Measurements from ENCODE around the gene MAP3K10. TPM values are rescaled to one million over a fixed set of nuclear protein-coding genes. Genes with fewer than 3 reads are reported as not detected.
A peak's percentile ranks its signal among the peaks of the same experiment; 100 is the strongest.
"Not testable (repeated sequence)": the region's sequence is repeated elsewhere in the genome, so short reads cannot be mapped to it uniquely, and the experiment has no call there.

MAP3K10 gene
- total RNA-seq, 1 donor from 2014 or later, result 31.4 TPM

GRCh38 chr19:40214936-40215335 is 23.7 kb downstream of the MAP3K10 start:
- FAIRE-seq, result no peak
- DNase-seq (ENCODE audit: low spot score in 2 of 2), result no peak

DNA sequence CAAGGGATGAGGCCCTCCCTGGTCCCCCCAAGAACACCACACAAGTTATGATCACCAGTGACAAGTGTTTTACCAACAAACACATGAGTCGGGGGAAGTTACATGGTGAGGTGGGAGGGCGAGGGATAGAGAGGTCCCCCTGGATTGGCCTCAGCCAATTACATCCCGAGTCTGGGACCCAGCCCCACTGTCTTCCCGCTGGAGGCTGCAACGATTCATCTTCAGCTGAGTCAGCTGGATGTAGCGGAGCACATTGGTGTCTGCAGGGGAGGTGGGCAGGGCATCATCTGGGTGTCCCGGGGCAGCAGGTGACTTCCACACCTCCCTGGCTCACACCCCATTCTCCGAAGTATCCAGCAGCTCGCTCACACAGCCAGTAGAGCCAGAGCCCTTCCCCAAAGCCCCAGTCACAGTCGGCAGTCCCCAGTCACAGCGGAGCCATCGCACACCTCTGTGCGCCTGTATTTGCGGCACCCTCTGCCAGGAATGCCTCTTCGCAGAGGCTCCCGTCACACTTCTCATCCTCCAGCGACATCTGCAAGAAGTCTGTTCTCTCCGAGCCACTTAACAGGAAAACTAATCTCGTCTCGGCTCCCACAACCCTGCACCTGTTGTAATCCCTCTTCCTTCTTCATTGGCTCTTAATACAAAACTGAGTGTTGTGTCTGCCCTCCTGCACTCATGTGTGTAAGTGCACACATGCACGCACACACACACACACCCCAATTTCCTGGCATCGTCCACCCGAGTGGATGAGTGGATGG is 25.0 kb downstream of the MAP3K10 start:
- DNase-seq (ENCODE audit: low spot score in 2 of 2) (no peak), FAIRE-seq (no peak)

DNA sequence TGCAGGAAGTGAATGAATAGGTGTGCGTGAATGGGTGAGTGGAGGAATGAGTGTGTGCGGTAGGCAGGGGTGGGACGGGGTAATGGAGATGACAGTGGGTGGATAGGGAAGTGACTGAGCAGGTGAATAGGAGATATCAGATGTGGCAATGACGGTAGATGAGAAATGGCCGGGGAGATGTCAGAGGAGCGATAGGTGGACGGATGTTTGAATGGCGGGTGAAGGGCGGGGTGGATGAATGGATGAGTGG is 25.5 kb downstream of the MAP3K10 start:
- DNase-seq (ENCODE audit: low spot score in 2 of 2), result no peak
- FAIRE-seq, result no peak

DNA sequence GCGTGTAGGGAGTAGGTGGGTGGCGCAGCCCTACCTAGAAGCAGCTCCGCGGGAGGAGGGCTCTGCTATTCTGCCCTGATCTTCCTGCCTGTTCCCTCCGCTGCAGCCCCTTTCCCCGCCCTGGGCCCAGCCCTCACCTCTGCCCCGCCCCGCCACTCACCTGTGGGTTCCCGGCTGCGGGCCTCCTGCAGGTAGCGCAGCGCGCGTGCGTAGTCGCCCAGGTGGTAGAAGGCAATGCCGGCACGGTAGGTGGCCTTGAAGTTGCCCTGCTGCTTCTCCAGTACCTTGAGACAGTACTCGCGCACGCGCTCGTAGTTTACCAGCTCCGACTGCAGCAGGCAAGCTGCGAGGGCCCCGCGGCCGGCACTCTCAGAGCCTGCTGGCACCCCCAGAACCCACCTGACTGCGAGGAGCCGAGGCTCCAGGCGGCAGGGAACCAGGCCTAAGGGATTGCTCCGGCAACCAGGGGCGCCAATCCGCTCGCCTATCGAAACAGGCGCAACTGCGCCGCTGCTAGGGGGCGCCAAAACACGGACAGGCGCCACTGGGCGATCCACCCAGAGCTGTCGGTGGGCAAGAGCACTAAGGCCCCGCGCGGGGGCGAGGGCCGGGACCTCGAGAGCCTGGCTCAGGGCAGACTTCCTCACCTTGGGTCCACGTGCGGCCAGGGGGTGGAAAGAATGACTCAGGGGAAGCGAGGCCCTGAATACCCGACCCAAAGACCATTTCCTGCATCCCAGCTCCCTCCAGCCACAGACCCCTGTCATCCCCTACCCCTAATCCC is 26.0 kb downstream of the MAP3K10 start:
- DNase-seq (ENCODE audit: low spot score in 2 of 2) (no peak), FAIRE-seq (no peak)

DNA sequence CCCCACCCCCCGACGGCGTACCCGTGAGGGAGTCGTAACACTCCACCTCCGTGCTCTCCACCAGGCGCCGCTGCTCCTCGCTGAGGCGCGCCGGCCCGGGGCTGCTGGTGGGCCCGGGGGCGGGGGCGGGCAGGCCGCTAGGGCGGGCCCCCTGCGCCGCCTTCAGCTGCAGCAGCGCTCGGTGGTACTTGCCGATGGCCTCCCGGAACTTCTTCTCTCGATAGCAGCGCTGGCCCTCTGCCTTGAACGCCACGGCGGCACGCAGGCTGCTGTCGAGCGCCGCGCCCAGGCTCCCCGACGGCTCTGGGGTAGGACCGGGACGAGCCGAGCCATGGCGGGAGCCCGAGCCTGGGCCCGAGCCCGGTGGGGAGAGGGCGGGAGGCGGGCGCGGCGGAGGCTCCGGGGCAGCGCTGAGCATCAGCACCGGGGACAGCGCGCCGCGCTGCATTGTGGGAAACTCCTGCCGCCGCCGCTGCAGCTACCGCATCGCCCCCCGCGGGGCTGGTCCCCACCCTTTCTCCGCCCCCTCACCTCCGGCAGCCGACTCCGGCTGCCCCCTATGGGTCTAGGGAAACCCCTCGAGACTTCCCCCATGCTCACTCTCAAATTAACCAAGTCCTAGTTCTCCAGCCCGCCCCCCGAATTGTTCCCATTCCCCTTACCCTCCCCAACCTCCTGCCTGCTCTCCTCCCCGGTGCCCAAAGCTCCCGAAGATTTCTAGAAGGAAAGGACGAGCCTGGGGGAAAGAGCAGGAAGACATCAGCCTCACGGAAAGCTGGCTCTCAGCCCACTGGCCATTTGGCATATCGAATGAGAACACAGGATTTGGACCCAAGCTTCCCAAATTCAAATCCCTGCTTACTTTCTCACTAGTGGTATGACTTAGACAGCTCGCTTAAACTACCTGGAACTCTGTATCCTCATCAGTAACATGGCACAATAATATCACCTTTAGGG is 27.0 kb downstream of the MAP3K10 start, which contains the start of gene TTC9B:
Gene TTC9B, minus strand, starts transcription at position 451 of the 957 bp plus-strand sequence. Its CDS starts 3 bp downstream, at position 448.
- FAIRE-seq (no peak), DNase-seq (ENCODE audit: low spot score in 2 of 2) (peak; percentile 76 to 87)

- not testable (repeated sequence) for FAIRE-seq; DNase-seq (ENCODE audit: low spot score in 2 of 2)
Observed at GRCh38 chr19:40219029-40219428, 27.8 kb downstream of the MAP3K10 start.

DNA sequence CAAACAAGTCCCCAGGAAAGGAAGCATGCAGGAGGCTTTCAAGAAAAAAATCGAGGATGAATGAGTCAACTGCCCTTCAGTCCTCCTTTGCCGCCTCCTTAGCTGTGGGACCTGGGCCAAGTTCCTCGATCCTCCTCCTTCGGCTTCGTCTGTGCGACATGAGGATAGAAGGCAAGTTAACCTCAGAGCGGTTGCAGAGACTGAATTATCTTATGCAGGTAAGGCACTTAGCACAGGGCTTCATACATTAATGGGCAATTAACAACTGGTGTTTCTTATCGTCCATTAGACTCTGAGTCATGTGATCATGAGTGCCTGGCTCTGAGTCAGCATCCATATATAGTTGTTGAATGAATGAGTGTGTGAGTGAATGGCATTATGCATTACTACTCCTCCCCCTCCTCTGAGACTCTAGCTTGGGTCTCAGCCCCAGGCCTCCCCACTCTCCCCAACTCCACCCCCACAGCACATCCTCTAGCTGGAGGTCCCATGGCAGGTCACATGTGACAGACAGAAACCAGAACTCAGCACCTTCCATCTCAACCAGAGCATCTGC is 28.6 kb downstream of the MAP3K10 start:
- no peak for DNase-seq (ENCODE audit: low spot score in 2 of 2)
- no peak for FAIRE-seq

DNA sequence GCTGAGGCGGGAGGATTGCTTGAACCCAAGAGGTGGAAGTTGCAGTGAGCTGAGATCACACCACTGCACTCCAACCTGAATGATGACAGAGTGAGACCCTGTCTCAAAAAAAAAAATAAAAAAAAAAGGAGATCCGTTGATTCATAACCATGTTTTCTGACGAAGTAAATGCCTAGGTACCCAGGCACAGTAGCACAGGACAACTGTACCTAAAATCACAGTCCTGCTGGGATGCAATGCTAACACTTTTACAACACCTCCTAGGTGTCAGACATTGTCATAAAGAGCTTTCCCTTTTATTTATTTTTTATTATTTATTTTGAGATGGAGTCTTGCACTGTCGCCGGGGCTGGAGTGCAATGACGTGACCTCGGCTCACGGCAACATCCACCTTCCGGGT is 29.4 kb downstream of the MAP3K10 start:
- DNase-seq (ENCODE audit: low spot score in 2 of 2) (no peak), FAIRE-seq (no peak)

DNA sequence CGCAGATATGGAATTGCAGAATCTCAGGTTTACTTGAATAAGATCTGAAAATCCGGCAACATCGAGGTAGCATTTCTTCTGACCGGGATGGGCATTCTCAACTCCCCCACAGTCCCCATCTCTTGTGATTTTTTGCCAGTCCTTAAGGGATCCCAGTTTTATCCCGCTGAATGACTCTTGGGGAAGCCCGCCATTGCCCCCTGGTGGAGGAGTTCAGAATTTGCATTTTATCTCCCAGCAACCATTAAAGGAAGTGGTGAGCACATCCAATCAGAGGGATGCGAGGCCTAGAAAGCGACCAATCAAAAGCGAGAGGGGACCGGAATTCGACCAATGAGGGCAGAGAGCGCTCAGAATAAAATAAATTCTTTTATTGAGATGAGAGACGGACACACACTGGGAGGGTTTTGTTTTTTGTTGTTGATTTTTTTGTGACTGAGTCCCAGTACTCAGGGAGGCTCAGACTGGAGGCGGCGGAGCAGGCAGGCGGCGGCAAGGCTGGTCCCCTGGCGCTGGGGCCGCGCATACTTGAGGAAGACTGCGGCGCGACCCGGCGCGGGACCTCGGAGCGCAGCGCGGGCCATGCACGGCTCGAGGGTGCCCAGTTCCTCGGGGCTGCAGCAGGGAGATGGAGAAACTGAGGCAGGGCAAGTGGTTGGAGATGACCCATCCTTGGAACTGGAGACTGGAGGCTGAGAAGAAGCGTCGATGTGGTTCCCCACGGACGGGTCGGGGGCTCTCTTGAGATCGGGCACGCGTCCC is 30.8 kb downstream of the MAP3K10 start:
- FAIRE-seq (peak; percentile 96), DNase-seq (ENCODE audit: low spot score in 2 of 2) (peak; percentile 96 to 98)

DNA sequence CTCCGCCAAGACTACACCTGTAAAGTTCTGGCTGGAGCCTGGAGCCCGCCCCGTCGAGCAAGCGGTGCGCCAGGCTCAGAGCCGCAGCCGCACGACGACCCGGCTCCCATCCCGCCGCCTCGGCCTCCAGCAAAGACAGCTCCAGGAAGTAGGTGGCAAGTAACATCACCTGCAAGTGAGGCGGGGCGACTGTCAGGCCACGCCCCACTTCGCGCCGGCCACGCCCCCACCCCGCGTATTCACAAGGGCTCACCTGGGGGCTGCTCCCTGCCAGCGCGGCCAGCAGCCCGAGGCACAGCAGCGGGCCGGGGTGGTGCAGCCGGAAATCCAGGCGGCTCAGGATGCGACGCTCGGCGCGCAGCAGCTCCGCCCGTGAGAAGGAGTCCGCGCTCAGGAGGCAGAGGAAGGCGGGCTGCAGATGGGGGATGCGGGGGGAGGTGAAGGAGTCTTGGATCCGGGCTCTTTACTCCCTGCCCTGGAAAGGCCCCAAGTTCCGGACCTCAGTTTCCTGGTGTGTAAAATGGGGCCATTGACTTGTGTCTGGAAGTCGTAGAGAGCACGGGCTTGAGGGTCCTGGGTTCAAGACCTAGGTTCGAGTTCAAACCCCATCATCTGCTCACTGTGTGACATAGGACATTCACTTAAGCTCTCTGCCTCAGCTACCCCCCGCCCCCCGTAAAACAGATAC is 32.1 kb downstream of the MAP3K10 start:
- no peak for FAIRE-seq
- DNase-seq (ENCODE audit: low spot score in 2 of 2), result no peak

GRCh38 chr19:40224342-40225150 is 33.3 kb downstream of the MAP3K10 start:
- FAIRE-seq, result no peak

DNA sequence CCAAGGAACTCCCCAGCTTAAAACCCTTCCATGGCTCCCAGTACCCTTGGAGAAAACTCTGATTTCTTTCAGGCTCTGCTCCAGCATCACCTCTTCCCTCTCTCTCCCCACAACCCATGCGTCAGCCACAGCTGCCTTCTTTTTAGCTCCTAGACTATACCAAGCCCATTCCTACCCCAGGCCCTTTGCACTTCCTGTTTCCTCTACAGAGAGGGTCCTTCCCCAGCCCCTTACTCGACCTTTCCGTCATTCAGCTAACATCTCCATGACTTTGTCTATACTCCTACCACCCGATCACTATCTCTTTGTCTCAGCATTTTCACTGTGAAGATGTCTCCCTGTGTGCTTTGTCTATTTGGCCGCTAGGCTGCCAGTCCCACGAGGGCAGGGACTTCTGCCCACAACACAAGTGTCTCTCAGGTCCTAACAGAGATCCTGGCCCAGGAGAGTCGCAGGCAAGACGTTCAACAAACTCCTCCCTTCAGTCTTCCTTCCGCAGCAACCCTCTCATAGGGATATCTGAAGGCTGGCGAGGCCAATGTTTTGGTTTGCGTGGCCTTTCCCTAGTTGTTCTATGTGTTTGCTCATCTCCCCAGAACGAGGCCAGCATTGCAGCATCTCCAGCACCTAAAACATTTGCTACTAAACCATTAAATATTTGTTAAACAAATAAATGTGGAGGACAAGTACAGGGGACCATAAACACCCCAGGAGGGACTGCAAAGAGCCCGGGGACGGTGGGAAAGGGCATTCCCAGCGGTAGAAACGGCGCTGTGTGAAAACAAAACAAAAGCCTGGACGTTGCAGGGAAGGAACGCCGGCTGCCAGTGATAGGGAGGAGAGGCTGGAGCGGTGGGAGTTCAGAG is 34.4 kb downstream of the MAP3K10 start:
- DNase-seq (ENCODE audit: low spot score in 2 of 2), result no peak
- no peak for FAIRE-seq

More at GRCh38 chr19:40224342-40225150, 33.3 kb downstream of the MAP3K10 start:
- DNase-seq (ENCODE audit: low spot score in 2 of 2), result no peak

DNA sequence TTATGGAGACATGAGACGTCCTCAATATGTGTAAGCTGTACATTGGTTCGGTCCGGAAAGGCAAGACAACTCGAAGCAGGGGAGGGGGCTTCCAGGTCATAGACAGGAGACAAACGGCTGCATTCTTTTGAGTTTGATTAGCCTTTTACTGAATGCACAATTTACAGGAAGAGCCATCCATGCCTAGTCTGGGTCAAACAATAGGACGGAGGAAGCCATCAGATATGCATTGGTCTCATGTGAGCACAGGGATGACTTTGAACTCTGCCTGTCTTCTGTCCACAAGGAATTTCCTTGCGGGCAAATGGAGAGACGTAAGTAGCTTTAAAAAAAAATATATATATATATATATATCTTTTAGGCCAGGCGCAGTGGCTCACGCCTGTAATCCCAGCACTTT is 37.1 kb downstream of the MAP3K10 start:
- DNase-seq (ENCODE audit: low spot score in 2 of 2) (no peak), FAIRE-seq (no peak)

GRCh38 chr19:40228863-40229262 is 37.6 kb downstream of the MAP3K10 start:
- FAIRE-seq (no peak), DNase-seq (ENCODE audit: low spot score in 2 of 2) (no peak)

DNA sequence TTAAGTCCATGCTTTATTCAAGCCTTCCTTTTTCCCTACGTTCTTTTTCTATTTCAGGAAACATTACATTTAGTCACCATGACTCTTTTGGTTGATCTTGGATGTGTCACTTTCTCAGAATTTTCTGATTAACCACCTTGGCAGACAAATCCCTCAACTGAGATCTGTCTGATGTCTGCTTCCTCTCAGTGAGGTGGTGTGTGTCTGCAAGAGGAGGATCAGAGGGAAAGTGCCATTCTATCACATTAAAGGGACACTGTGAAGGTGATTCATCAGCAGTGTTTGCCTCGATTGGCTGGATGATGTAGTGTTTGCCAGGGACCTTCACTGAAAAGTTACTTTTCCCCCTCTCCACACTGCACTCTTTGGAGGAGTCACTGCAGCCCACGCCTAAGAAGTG is 38.3 kb downstream of the MAP3K10 start:
- DNase-seq (ENCODE audit: low spot score in 2 of 2) (no peak), FAIRE-seq (no peak)

GRCh38 chr19:40229926-40230417 is 38.7 kb downstream of the MAP3K10 start:
- no peak for DNase-seq (ENCODE audit: low spot score in 2 of 2)
- FAIRE-seq, result no peak

GRCh38 chr19:40231057-40231456 is 39.8 kb downstream of the MAP3K10 start:
- no peak for FAIRE-seq
- DNase-seq (ENCODE audit: low spot score in 2 of 2), result no peak
